GM18499 (cell line): ENCODE data around the gene KISS1R.

Experiments
- ATAC-seq: cut with Tn5 transposase; IDR thresholded peaks from one replicate; pipeline ENCODE4 v1.9.1; 2021; ENCODE audit warnings: moderate number of reproducible peaks; ENCODE audit not compliant: insufficient read depth, unreplicated experiment

Gene KISS1R

DNA sequence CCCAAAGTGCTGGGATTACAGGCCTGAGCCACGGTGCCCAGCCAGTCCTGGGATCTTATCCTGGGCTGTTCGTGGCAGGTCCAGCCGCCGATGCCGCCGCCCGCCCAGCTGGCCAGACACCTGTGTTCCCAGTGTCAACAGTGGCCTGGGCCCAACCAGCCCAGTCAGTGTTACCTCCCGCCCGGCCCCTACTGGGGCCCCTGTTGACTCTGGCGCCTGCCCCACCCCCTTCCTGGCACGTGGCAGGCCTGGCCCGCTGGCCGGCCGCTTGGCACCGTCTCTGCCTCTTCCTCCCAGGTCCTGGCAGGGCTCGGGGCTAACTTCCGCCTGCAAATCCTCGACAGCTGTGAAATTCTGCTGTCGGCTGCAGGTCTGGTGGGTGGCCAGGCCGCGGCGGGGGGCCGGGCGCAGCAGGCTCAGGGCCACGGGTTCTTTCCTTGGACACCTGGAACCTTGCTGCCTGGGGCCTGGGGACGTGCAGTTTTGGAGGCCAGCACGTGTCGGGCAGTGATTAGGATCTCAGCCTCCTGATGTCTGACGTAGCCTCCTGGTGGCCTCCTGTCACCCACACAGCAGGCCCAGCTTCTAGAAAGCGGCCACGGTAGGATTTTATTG, 17.8 kb downstream of the KISS1R start:
- no peak for ATAC-seq

DNA sequence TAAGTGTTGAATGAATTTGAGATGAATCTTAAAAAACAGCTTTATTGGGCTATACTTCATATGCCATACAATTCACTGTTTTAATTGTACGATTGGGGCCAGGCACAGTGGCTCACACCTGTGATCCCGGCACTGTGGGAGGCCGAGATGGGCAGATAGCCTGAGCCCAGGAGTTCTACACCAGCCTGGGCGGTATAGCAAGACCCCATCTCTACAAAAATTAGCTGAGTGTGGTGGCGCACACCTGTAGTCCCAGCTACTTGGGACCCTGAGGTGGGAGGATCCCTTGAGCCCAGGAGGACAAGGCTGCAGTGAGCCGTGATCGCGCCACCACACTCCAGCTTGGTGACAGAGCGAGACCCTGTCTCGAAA, 19.0 kb downstream of the KISS1R start:
- ATAC-seq = no peak

- ATAC-seq = no peak
Measured at GRCh38 chr19:937259-937694, 20.1 kb downstream of the KISS1R start.

- ATAC-seq = no peak
Measured at GRCh38 chr19:938233-938923, 21.2 kb downstream of the KISS1R start.

GRCh38 chr19:939439-939838, 22.3 kb downstream of the KISS1R start:
- no peak for ATAC-seq

- ATAC-seq = no peak
Measured at GRCh38 chr19:939922-940321, 22.8 kb downstream of the KISS1R start.

GRCh38 chr19:940591-941291, 23.6 kb downstream of the KISS1R start:
- no peak for ATAC-seq

GRCh38 chr19:941292-942132, 24.4 kb downstream of the KISS1R start:
- ATAC-seq = no peak

GRCh38 chr19:942133-942645, 25.1 kb downstream of the KISS1R start:
- no peak for ATAC-seq

GRCh38 chr19:943551-944170, 26.5 kb downstream of the KISS1R start:
- no peak for ATAC-seq

DNA sequence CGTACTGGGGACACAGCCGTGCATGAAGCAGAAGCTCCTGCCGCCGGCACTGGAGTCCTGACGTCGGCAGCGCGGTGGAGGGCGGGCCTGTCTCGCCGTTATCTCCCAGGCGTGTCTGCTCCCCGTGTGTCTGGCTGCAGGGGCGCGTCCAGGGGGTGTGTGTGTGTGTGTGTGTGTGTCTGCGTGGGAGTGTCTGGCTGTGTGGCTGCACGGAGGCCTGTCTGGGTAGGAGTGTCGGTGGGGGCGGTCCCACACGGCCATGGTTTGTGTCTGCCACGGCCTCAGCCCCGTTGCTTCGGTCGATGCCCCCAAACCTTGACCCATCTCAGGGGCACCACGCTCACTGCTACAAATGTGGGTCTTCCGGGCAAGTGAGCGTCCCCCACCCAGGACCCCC, 27.0 kb downstream of the KISS1R start:
- ATAC-seq = no peak

DNA sequence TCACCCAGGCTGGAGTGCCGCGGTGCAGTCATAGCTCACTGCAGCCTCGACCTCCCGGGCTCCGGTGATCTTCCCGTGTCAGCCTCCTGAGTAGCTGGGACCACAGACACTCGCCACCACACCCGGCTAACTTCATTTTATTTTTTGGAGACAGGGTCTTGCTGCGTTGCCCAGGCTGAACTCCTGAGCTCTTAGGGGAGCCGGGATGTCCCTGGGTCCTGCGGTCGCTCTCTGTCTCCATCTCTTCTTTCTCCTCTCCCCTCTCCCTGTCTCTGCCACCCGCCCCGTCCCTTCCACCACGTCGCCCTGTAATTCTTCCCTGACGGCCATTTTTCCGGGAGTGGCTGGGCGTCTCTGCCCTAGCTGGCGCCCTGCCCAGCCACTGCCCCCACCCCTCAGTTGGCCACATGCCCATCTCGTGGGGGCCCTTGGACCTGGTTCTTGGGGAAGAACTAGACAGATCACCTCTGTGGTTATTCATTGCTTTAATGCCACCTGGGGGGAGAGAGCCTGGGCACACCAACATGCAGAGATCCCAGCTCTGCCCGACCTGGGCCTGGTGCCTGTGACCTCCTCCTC, 27.6 kb downstream of the KISS1R start:
- no peak for ATAC-seq

- no peak for ATAC-seq
Measured at GRCh38 chr19:945401-946252, 28.5 kb downstream of the KISS1R start.

DNA sequence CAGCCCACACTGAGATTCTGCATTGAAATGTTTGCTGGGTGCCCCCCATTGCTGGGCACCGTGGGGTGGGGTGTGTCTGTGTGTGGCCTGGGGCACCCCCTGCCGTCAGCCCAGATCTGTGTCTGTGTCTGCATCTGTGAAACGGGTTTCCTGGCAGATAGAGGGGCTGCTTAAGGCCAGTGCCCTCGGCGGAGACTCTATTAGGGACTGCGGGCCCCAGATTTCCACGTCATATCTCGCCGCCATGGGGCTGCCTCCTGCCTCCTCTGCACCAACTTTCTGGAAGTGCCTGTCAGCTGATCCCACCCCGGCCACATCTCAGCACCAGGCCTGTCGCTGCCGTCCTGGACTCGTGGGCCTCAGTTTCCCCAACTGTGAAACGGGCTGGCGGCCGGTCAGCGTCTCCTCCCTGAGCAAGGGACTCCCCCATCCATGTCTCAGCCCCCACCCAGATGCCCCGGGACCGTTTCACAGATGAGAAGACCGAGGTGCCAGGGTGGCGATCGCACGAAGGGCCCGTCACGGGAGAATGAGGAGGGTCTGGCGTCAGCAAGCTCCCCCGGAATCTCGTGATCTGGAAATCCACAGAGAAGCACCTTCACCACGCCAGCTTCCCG, 30.1 kb downstream of the KISS1R start:
- ATAC-seq = no peak

GRCh38 chr19:947707-948539, 30.8 kb downstream of the KISS1R start:
- ATAC-seq = peak; percentile 38

DNA sequence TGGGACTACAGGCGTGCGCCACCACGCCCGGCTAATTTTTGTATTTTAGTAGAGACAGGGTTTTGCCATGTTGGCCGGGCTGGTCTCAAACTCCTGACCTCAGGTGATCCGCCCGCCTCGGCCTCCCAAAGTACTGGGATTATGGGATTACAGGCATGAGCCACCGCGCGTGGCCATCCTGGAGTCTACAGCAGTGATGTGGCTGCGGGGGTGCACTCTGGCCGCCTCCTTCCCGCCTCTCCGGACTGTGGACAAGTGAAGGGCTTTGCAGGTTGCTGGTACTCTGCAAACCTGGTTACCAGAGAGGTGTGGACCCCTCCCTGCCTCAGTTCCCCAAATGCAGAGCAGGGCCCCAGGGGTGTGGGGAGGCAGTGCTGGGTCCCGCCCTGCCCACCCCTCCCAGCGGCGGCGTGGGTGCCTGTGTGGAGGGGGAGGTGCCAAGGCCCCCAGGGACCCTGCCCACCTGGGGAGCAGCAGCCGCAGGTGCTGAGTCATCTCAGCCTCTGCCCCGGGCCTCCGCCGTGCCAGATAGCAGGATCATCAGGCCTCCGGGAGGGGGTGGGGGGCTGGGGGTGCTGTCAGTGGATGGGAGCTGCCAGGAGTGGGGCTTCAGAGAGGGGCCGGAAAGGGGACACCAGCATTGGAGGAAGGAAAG, 31.8 kb downstream of the KISS1R start:
- no peak for ATAC-seq
